GM19023 (cell line): ENCODE measurements around the gene PDCD11.

Experiments used
- ATAC-seq: cut with Tn5 transposase; IDR thresholded peaks from one replicate; pipeline ENCODE4 v1.9.1; 2021; ENCODE audit warnings: mild to moderate bottlenecking, moderate library complexity; ENCODE audit not compliant: unreplicated experiment

PDCD11 gene

DNA sequence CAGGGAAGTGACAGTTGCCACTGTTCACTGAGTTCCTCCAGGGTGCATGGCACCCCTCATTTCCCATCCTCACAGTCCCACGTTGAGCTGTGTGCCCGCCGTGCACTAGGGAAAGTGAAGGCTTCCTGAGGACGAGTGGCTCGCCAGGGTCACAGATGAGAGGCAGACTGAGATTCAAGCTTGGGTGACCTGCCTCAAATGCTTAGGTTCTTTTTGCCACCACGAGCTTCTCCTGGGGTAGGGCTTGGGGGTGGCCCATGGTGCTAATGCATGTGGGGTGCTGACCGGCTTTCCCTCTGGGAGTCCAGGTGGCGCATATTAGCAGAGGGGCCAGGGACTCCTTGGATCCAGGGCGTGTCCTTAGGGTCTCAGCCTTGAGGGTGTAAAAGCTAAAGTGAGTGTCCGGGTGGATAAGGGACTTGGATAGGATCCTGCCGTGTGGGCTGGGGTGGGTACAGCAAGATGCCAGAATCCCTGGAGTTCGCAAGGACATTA, 53.8 kb downstream of the PDCD11 start:
- ATAC-seq: no peak

DNA sequence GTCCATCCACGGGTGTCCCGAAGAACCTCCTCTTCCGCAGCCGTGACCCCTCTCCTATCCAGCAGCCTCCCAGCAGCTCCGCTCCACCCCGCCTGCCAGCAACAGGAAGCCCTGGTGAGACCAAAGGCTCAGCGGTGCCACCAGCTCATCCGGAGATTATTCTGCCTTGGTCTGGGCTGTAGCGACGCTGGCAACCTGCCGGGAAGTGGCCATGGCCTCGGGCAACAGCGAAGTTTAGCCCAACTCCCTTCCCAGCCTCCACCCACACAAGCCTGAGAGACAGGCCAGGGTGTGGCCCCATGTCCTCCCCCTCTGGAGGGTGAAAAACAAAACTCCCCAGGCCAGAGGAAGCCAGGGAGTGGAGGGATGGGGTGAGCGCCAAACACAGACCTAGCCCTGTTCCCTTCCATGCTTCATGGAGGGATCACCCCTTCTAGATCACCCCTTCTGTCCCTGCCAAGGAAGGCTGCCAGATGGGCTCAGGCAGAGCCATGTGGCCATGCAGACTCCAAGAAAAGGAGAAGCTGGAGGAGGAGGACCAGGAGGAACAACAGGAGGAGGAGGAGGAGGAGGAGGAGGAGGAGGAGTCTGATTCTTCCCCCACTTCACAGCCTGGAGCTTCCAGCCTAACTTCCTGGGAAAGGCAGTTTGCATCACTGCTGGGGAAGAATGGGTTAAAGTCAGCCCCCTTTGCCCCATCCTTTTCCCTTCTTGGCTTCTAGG, 54.8 kb downstream of the PDCD11 start:
- no peak for ATAC-seq

DNA sequence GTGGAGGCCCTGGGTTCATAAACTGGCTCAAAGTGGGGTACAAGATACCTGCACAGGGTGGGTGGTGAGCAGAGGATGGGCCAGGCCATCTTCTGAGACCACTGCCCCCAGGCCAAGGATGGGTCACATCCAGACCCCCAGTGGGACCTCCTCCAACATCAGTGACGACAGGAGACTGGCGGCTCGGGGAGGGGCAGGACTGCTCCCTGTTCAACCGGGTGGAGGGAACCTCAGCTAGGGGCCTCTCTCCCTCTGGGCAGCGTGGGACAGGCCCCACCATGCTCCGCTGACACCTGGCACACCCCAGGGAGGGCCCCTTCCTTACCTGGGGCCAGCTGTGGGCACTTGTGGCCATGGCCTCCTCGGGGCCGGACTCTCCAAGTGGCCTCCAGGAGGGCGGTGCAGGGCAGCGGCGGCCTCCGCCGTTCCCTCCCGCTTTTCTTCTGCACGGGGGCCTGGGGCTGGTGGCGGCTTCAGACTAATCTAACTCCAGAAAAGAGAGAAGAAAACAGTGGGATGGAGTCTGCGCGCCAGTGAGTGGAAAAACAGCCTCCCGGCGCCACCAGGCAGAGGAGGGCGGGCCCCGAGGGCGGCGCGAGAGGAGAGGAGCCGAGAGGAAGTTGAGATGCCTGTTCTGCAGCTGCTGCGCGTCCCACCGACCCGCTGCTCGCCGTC, 55.5 kb downstream of the PDCD11 start, which contains the start of gene CALHM2:
Gene CALHM2, minus strand, starts transcription at position 540 of the 675 bp plus-strand sequence. CDS start 2,429 bp downstream, outside the sequence.
- ATAC-seq: peak; percentile 63

DNA sequence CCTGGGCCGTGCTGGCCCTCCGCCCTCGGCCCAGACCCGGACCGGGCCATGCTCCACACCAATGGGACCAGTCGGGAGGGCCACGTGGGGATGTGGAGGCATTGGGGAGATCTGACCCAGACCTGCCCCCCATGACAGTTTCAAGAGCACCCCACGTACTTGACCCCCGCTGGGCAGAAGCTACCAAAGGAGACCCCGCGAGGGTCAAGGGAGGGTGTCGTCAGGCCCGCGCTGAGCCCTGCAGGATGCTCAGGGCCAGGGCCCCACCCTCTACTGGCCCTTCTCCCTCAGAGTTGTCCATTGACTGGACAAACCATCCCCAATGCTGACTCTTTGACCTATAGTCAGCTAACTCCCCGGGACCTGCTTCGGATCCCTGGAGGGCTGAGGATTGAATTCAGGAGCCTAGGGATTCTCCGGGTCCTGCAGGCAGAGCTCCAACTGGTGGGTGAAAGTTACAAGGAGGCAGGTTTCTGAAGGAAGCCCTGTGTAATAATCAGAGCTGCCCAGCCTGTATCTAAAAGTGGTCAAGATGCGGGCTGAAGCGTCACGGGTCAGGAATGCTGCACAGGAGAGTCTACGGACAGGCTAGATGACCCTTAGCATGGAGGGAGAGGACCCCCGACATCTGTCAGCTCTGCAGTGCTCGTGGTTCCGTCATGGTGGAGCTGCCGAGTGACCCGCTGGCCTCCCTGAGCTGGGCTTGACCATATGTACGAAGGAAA, 56.2 kb downstream of the PDCD11 start:
- ATAC-seq: no peak

DNA sequence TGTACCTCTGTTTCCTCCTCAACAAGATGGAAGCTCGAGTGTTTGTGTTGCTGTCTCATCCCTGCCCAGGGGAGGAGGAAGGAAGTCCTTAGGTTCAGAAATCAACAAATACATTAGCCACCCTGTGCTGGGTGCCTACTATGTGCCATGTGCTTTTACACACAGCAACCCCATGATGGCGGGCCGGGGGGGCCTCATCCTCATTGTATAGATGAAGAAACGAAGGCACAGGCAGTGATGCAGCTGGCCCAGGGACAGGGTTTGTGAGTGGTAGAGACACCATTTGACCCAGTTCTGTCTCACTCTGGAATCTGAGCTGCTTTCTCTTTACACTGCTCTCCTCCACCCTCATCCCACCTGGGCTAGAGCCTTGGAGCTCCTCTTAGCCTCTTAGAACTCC, 57.6 kb downstream of the PDCD11 start:
- no peak for ATAC-seq

DNA sequence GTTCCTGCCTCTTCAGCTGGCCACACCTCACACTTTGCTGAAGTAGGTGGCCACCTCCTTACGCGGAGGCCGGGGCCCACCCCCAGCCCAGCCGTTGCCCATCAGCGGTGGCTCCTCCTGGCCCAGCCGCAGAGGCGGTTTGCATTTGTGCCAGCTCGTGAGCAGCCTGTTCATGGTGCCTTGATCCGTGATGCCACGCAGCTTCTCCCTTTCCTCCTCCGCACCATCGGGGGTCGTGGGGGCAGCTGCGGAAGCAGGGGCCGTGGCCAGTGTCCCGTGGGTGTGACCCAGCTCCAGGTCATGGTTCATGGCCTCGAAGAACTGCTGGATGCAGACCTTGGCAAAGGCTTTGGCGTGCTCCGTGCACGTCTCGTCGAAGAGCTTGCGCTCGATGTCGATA, 58.8 kb downstream of the PDCD11 start:
- ATAC-seq: no peak

DNA sequence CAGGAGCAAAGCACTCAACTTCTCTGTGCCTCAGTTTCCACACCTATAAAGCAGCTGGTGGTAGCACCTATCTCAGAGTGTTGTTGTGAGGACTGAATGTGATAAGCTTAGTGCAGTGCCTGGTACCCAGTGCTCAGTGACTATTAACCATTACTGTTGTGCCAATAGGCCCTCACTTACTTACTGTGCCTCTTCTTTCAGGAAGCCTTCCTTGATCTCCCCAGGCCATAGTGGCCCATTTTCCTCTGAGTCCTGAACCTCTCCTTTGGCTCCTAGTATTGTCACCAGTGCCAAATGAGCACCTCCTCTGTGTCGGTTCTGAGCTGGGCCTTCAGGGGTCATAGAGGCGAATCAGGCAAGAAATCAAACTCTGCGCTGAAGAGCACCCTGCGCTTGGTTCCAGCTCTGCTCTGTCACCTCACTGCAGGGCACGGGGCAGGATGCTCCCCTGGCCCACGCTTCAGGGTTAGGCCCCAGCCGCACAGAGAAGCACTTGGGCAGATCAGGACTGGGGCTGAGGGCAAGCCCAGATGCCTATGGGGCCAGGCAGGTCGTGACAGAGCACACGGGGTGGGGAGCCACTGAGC, 59.7 kb downstream of the PDCD11 start:
- no peak for ATAC-seq

DNA sequence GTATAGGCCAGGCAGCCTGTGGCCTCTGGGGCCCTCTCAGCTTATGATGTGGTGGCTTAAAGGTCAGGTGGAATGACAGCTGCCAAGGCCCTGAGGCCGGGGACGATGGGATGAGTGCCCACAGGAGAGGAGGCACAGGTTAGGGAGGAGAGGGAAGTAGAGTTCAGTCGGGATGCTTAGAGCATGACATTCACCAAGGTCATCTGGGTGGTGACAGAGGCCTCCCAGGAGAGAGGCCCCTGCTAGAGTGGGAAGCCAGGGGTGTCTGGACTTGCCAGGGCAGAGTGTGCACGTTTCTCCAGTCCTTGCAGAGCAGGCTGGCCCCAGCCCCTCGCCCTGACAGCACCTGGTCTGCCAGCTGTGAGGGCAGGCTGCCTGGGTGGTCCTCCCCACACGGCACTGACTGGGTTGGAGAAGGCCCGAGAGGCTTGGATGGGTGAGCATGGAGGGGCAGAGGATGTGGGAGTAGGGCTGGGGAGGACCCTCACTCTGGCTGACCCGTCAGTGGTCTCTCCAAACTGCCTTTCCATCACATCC, 60.8 kb downstream of the PDCD11 start:
- no peak for ATAC-seq

DNA sequence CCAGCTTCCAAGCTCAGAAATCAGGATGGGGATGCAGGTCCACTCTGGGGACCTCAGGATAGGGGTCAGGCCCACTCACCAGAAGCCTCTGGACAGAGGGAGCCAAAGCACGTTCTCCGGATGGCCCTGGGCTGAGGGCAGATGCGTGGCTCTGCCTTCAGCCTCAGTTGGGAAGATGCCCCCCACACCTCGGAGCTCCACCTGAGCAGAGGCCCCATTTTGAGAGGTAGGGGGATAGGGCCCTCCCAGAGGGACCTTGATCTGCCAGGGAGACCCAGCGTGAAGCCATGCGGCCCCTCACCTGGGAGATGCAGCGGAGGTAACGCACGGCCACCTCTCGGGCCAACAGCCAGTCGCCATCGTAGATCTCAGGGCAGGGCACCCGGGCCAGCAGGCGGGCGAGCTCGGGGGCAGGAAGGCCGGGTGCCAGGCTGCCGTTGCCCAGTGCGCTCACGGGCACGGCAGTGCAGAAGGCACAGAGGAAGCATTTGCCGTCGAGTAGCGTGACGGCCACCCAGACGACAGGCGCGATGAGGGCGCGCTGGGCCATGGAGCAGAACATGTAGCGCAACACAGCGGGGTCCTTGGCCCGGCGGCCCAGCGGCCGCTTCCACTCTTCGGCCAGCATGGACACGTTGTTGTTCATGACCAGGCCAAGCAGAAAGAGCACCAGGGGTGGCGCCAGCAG, 61.6 kb downstream of the PDCD11 start:
- ATAC-seq: no peak

DNA sequence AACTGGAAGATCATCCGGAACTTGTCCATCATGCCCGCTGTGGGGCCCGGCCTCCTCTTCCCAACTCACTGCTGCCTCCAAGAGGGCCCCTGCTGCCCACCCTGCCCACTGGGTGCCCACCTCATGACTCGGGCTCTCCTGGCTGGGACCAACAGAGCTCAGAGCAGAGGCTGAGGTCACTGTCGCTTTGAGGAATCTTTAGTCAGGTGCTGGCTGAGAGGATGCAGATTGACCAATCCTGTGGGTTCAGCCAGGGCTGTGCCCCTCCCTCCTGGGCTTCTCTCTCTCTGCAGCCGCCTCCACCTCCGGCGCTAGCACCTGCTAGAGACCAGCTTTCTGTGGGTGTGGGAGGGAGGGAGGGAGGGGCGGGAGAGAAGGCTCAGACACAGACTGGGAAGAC, 62.3 kb downstream of the PDCD11 start, which contains the start of gene CALHM1:
Gene CALHM1, minus strand, starts transcription at position 181 of the 400 bp plus-strand sequence. Its CDS starts 149 bp downstream, at position 32.
- ATAC-seq: peak; percentile 69

DNA sequence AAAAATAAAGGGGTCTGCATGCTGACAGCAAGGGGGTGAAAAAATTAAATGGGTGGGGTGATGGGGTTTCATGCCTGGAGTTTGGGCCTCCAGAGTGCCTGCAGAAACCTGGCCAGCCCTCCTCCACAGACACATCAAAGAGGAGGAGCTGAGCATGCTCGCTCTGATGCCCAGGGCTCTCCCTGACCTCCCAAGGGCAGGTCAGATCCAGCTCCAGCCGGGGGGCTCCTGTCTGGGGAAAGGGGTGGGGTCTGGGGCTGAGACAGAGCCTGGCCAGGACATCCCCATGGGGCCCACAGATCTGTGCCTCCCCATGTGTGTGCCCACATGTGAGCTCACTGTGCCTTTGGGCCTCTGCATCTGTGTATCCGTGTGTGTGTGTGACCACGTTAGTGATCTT, 63.2 kb downstream of the PDCD11 start:
- no peak for ATAC-seq

DNA sequence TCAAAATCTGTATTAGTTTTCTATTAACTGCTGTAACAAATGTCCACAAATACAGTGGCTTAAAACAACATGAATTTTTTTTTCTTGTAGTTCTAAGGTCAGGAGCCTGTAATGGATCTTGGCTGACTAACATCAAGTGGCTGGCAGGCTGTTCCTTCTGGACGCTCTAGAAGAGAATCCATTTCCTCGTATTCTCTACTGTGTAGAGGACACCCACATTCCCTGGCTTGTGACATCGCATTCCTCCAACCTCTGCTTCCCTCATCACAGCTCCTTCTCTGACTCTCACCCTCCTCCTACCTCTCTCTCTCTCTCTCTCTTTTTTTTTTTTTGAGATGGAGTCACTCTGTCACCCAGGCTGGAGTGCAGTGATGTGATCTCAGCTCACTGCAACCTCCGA, 67.1 kb downstream of the PDCD11 start:
- ATAC-seq: no peak

DNA sequence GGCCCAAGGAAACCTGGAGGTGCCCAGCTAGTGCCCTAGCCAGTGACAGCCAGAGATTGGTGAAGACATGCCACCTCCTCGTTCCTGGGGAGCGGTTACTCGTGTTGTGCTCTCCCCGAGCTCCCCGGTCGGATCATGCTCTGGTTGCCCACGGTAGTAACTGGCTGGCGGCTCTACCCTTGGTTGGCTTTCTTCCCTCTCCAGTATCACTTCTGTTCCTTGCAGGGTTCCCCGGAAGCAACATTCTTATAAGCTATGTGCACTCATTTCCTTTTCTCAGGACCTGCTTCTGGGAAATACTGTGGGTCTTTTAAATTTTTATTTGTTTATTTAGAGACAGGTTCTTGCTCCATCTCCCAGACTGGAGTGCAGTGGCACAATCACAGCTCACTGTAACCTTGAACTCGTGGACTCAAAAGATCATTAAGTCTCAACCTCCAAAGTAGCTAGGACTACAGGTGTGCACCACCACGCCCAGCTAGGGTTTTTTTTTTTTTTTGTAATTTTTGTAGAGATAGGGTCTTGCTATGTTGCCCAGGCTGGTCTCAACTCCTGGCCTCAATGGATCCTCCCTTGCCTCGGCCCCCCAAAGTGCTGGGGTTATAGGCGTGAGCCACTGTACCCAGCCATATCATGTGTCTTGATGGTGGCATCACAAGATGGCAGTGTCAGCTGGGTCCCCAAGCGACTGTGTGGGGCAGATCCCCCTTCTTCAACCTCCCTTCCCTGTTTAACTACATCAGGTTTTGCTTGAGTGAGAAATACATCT, 69.2 kb downstream of the PDCD11 start:
- ATAC-seq: no peak

DNA sequence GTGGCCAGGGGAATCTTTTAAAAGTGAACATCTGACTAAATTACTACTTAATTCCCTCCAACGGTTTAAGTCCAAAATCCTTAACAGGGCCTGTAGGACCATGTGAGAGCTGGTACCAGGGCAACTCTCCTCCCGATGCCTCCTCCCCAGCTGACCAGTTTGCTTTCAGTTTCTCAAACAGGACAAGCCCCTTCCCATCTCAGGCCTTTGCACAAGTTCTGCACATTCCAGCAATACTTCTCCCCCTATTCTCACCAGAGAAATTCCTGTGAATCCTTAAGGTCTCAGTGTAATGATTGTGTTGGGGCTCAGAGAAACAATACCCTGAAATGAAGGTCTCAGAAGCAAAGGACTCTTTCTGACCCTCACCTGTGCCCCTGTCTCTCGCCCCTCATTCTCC, 70.3 kb downstream of the PDCD11 start:
- no peak for ATAC-seq

DNA sequence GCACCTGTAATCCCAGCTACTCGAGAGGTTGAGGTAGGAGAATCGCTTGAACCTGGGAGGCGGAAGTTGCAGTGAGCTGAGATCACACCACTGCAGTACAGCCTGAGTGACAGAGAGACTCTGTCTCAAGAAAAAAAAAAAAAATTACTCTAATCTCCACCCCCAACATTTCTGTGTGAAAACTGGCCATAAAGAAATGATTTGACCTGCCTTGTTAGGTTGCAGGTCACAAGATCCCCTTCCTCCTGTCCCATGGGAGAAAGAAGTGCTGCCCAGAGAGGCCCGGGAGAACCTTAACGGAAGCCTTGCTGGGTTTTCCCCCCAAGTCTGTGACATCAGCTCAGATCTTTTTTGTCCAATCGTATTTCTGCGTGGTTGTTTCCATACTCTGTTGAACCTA, 71.0 kb downstream of the PDCD11 start:
- ATAC-seq: no peak

DNA sequence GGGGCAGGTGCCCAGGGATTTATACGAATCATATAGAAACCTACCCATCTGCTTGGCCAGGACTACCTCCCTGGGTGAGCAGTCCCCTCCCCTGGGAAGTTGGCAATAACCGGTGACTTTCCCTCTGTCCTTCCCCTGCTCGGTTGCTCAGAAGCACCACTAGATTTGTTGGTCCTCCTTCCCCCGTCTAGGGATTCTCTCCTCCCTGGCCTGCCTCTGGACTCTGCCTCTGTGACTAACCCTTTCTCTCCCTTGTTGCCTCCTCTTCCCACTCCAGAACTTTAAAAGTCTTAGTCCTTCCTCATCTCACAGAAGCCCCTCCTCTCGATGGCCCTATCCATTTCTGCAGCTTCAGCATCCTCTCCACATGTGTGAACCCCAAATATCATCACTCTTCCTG, 72.8 kb downstream of the PDCD11 start:
- ATAC-seq: no peak

DNA sequence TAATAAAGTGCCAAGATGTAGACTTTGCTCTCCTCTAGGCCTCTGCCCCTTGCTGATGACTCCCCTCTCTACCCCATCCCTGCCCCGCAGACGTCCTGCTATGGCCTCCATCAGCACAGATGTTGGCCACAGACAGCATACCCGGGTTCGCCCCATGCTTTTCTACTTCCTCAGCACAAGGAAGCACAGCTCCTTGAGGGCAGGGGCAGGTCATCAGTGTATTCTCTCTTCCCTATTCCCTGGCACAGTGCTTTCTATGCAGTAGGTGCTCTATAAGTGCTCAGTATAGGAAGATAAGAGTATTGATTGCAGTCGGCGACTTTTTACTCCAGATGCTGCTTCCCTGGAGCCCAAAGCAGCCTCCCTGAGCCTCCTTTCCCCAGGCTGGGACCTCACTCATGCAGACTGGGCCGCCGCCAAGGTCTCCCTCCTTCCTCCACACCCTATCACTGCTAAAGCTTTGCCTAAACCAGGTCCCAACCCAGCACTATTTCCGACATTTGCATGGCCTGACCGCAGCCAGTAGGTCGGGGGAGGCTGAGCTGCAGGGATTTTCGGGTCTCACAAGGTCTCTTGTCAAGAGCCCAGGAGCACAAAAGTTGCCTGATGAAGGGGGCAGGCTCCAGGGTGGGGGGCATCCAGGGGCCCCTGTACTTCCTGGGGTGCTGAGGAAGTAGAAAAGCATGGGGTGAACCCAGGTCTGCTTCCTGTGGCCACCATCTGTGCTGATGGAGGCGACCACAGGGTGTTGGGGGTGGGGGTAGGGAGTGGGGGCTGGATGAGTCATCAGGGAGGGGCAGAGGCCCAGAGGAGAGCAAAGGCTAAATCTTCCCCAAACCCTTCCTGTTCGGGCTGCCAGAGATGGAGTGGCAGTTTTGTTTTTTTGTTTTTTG, 74.6 kb downstream of the PDCD11 start:
- peak; percentile 62 for ATAC-seq

DNA sequence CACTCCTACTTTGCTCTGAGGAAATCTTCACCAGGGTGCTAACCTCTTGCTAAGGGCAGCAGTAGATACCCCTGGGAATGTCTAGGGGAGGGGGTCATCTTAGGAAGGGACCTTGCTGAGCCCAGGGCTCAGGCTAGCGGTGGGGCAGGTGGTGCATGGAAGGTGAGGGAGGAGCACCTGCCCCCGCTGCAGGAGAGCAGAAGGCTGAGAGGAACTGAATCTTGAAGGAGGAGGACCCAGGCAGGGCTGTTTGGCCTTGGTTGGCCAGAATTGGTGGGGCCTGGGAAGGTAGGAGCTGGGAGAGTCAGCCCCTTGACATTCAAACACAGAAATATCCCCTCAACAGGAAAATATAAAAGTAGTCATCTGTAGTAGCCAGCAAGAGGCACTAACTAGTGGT, 75.6 kb downstream of the PDCD11 start:
- no peak for ATAC-seq

DNA sequence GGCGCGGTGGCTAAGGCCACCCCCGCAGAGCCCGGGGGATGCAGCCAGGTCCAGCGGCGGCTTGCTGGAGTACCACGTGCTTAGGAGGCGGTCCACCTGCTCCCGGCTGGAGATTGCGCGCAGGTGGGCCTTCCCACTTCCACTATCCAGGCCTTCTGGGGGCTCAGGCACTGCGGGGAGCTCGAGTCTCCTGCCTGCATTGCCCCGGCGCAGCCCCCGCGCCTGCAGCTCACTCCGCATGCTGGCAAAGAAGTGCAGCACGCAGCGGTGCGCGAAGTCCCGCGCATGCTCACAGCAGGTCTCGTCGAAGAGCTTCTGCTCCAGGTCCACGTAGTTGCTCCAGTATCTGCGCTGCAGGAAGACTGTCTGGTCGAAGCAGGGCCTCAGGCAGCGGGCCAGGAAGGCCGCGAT, 76.8 kb downstream of the PDCD11 start:
- ATAC-seq: no peak
